ENCODE measurements around the gene NSMF.

- TF ChIP-seq CTCF (IDR thresholded peaks at IDR 0.05; ENCODE audit: extremely low read depth in 1 of 2, insufficient read depth in 1 of 2, low read depth in 1 of 2, low read length in 2 of 2) (no peak), POLR2AphosphoS5 (IDR thresholded peaks at IDR 0.05; ENCODE audit: insufficient read depth, low read depth, low read length) (no peak), EZH2 (IDR thresholded peaks at IDR 0.05; ENCODE audit: borderline replicate concordance, low read depth, low read length, severe bottlenecking) (no peak), MAX (IDR thresholded peaks at IDR 0.05; ENCODE audit: insufficient read depth, insufficient read length) (no peak), POLR2A (IDR thresholded peaks at IDR 0.05; ENCODE audit: low read depth, low read length) (no peak), FOS (IDR thresholded peaks at IDR 0.05; ENCODE audit: borderline replicate concordance, insufficient read depth, low read length) (no peak), JUN (IDR thresholded peaks at IDR 0.05; ENCODE audit: borderline replicate concordance, insufficient read depth, insufficient read length, low read depth) (no peak), GATA2 (IDR thresholded peaks at IDR 0.05; ENCODE audit: insufficient read depth, insufficient read length, low read depth, low read length) (no peak), MYC (IDR thresholded peaks at IDR 0.05; ENCODE audit: low read depth, low read length) (no peak)
These were observed 16.5 kb upstream of the NSMF start for GRCh38 chr9:137475666-137476065.
